Endothelial cell (in vitro differentiated cells): ENCODE measurements around the gene MACROD2. TPM values are rescaled to one million over a fixed set of nuclear protein-coding genes. Genes with fewer than 3 reads are reported as not detected.

ENCODE experiments used
- DNase-seq: peaks from one replicate; pipeline ENCODE4 v3.0.0; 2021; ENCODE audit warnings: low spot score
- H3K27ac Mint-ChIP-seq: one replicate; pipeline ENCODE4 v1.8.0; 2021; ENCODE audit warnings: mixed read lengths, inconsistent platforms; ENCODE audit not compliant: unreplicated experiment
- H3K27me3 Mint-ChIP-seq: one replicate; pipeline ENCODE4 v1.8.0; 2021; ENCODE audit warnings: mild to moderate bottlenecking, moderate library complexity, mixed read lengths, inconsistent platforms; ENCODE audit not compliant: unreplicated experiment
- H3K36me3 Mint-ChIP-seq: one replicate; pipeline ENCODE4 v1.8.0; 2021; ENCODE audit warnings: mild to moderate bottlenecking, low read depth, mixed read lengths, inconsistent platforms; ENCODE audit not compliant: unreplicated experiment
- H3K4me1 Mint-ChIP-seq: one replicate; pipeline ENCODE4 v1.8.0; 2021; ENCODE audit warnings: mild to moderate bottlenecking, mixed read lengths, inconsistent platforms; ENCODE audit not compliant: unreplicated experiment
- H3K4me3 Mint-ChIP-seq: one replicate; pipeline ENCODE4 v1.8.0; 2021; ENCODE audit warnings: mild to moderate bottlenecking, mixed read lengths, inconsistent platforms; ENCODE audit not compliant: unreplicated experiment
- H3K9me3 Mint-ChIP-seq: one replicate; pipeline ENCODE4 v1.8.0; 2021; ENCODE audit warnings: mixed read lengths, inconsistent platforms; ENCODE audit not compliant: unreplicated experiment
- CTCF ChIP-seq: fragments of 200-600 bp; sonication (generic); IDR thresholded peaks from one replicate; pipeline ENCODE4 v1.5.0; 2021; ENCODE audit warnings: antibody characterized with exemption; ENCODE audit not compliant: unreplicated experiment
- total RNA-seq: library from RNA; stranded (reverse); fragmentation: NEBNext Ultra II Directional; extraction: Animal tissue kit (Norgen Biotek cat#: 25700); gene quantifications from one replicate; pipeline ENCODE4 v1.2.1, GENCODE V29; 2021; ENCODE audit not compliant: unreplicated experiment

The MACROD2 gene
- total RNA-seq, 1 donor from 2014 or later = 6.4 TPM

- H3K27ac Mint-ChIP-seq = no peak overlapping the region
- TF ChIP-seq CTCF = no peak
Observed at GRCh38 chr20:15618912-15619311, 1623.6 kb downstream of the MACROD2 start.

GRCh38 chr20:15619341-15619740 lies 1624.0 kb downstream of the MACROD2 start:
- no peak overlapping the region for H3K4me3 Mint-ChIP-seq
- H3K4me1 Mint-ChIP-seq = no peaks in the 10 kb centered on the region
- no peaks in the 10 kb centered on the region for H3K9me3 Mint-ChIP-seq
- H3K27ac Mint-ChIP-seq = no peak overlapping the region
- no peak for TF ChIP-seq CTCF
- DNase-seq = no peak
- H3K36me3 Mint-ChIP-seq = no peaks in the 10 kb centered on the region
- H3K27me3 Mint-ChIP-seq = peaks cover 1% of the 10 kb centered on the region

More at GRCh38 chr20:15618912-15619311, 1623.6 kb downstream of the MACROD2 start:
- H3K27me3 Mint-ChIP-seq = peaks cover 1% of the 10 kb centered on the region
- H3K4me1 Mint-ChIP-seq = no peaks in the 10 kb centered on the region
- no peaks in the 10 kb centered on the region for H3K36me3 Mint-ChIP-seq
- DNase-seq = no peak
- no peak overlapping the region for H3K4me3 Mint-ChIP-seq
- no peaks in the 10 kb centered on the region for H3K9me3 Mint-ChIP-seq

- H3K36me3 Mint-ChIP-seq = no peaks in the 10 kb centered on the region
- no peak for DNase-seq
- no peak overlapping the region for H3K27ac Mint-ChIP-seq
- no peak for TF ChIP-seq CTCF
- H3K27me3 Mint-ChIP-seq = peaks cover 1% of the 10 kb centered on the region
- H3K4me1 Mint-ChIP-seq = no peaks in the 10 kb centered on the region
- H3K9me3 Mint-ChIP-seq = no peaks in the 10 kb centered on the region
- H3K4me3 Mint-ChIP-seq = no peak overlapping the region
Observed at GRCh38 chr20:15619816-15620215, 1624.5 kb downstream of the MACROD2 start.

GRCh38 chr20:15622368-15622767 lies 1627.1 kb downstream of the MACROD2 start:
- Mint-ChIP-seq H3K36me3 (no peaks in the 10 kb centered on the region), H3K27me3 (no peaks in the 10 kb centered on the region), H3K4me1 (no peaks in the 10 kb centered on the region), H3K9me3 (no peaks in the 10 kb centered on the region), H3K27ac (no peak overlapping the region), H3K4me3 (no peak overlapping the region)
- TF ChIP-seq CTCF = no peak
- no peak for DNase-seq

GRCh38 chr20:15623215-15623614 lies 1627.9 kb downstream of the MACROD2 start:
- Mint-ChIP-seq H3K4me1 (no peaks in the 10 kb centered on the region), H3K27me3 (no peaks in the 10 kb centered on the region), H3K4me3 (no peak overlapping the region), H3K36me3 (no peaks in the 10 kb centered on the region), H3K9me3 (no peaks in the 10 kb centered on the region), H3K27ac (no peak overlapping the region)
- no peak for TF ChIP-seq CTCF
- DNase-seq = no peak
